ENCODE measurements around the gene CNTN2.

GRCh38 chr1:205084360-205084759 is 41.3 kb downstream of the CNTN2 start, which contains the start of gene TMEM81:
- TF ChIP-seq CTCF (IDR thresholded peaks at IDR 0.05 in 8 of 11, conservative IDR thresholded peaks at IDR 0.05 in 3 of 11) (no peak), POLR2A (IDR thresholded peaks at IDR 0.05) (no peak), POLR2AphosphoS5 (IDR thresholded peaks at IDR 0.05) (no peak)

Measured in spleen (tissue), 7 donors.